GM12865 (cell line): ENCODE data around the gene SMIM33.
A peak's percentile ranks its signal among the peaks of the same experiment; 100 is the strongest.

Experiments
- DNase-seq: peaks from one replicate; pipeline ENCODE4 v3.0.0; 2010; ENCODE audit warnings: low read depth
- H3K4me3 ChIP-seq: 2 replicates; pipeline ENCODE4 v1.5.1; 2011; ENCODE audit warnings: mild to moderate bottlenecking, low read depth, low read length, control low read depth
- TF ChIP-seq, protein P1 (sequence below): IDR thresholded peaks from 2 replicates; pipeline ENCODE4 v1.5.1; 2011; ENCODE audit warnings: low read length, control low read depth, low read depth, inconsistent platforms; ENCODE audit not compliant: insufficient read depth; ENCODE audit errors: missing control alignments

Gene SMIM33

GRCh38 chr5:139451176-139451575 lies 19.6 kb upstream of the SMIM33 start:
- no peak for DNase-seq
- no peak overlapping the region for H3K4me3 ChIP-seq
- TF ChIP-seq, protein P1, sequence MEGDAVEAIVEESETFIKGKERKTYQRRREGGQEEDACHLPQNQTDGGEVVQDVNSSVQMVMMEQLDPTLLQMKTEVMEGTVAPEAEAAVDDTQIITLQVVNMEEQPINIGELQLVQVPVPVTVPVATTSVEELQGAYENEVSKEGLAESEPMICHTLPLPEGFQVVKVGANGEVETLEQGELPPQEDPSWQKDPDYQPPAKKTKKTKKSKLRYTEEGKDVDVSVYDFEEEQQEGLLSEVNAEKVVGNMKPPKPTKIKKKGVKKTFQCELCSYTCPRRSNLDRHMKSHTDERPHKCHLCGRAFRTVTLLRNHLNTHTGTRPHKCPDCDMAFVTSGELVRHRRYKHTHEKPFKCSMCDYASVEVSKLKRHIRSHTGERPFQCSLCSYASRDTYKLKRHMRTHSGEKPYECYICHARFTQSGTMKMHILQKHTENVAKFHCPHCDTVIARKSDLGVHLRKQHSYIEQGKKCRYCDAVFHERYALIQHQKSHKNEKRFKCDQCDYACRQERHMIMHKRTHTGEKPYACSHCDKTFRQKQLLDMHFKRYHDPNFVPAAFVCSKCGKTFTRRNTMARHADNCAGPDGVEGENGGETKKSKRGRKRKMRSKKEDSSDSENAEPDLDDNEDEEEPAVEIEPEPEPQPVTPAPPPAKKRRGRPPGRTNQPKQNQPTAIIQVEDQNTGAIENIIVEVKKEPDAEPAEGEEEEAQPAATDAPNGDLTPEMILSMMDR, result no peak

DNA sequence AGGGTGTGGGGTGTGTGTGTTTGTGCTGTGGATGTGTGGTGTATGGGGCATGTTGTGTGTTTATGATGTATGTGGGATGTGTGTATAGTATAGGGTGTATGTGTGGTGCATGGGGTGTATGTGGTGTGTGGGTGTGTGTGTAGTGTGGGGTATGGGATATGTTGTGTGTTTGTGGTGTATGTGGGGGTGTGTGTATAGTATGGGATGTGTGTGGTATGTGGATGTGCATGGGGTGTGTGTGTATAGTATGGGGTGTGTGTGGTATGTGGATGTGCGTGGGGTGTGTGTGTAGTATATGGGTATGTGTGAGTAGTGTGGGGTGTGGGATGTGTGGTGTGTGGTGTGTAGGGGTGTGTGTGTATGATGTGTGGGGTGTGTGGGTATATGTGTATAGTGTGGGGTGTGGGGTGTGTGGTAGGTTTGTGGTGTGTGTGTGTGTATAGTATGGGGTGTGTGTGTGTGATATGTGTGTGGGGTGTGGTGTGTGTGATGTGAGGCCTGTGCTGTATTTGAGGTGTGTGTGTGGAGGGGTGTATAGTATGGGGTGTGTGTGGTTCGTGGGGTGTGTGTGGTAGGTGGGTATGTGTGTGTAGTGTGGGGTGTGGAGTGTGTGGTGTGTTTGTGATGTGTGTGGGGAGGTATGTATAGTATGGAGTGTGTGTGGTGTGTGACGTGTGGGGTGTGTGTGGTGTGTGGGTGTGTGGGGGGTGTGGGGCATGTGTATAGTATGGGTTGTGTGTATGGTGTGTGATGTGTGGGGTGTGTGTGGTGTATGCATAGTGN lies 18.7 kb upstream of the SMIM33 start:
- DNase-seq, result no peak
- TF ChIP-seq, protein P1, result no peak
- no peak overlapping the region for H3K4me3 ChIP-seq

DNA sequence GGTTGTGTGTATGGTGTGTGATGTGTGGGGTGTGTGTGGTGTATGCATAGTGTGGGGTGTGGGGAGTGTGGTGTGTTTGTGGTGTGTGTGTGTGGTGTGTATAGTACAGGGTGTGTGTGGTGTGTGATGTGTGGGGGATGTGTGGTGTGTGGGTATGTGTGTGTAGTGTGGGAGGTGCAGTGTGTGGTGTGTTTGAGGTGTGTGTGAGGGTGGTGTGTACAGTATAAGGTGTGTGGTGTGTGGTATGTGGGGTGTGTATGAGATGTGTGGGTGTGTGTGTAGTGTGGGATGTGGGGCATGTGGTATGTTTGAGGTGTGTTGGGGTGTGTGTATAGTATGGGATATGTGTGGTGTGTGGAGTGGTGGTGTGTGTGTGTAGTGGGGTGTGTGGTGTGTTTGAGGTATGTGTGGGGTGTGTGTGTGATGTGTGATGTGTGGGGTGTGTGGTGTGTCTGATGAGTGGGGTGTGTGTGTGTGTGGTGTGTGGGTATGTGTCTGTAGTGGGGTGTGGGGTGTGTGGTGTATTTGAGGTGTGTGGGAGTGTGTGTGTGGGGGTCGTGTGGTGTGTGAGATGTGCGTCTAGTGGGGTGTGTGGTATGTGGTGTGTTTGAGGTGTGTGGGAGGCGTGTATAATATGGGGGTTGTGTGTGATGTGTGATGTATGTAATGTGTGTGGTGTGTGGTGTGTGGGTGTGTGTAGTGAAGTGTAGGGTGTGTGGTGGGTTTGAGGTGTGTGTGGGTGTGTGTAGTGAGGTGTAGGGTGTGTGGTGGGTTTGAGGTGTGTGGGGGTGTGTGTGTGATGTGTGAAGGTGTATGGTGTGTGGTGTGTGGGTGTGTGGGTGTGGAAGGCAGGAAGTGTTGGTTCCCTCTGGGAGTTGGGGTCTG lies 16.9 kb upstream of the SMIM33 start:
- TF ChIP-seq, protein P1, result no peak
- peak; percentile 42 for DNase-seq
- no peak overlapping the region for H3K4me3 ChIP-seq

DNA sequence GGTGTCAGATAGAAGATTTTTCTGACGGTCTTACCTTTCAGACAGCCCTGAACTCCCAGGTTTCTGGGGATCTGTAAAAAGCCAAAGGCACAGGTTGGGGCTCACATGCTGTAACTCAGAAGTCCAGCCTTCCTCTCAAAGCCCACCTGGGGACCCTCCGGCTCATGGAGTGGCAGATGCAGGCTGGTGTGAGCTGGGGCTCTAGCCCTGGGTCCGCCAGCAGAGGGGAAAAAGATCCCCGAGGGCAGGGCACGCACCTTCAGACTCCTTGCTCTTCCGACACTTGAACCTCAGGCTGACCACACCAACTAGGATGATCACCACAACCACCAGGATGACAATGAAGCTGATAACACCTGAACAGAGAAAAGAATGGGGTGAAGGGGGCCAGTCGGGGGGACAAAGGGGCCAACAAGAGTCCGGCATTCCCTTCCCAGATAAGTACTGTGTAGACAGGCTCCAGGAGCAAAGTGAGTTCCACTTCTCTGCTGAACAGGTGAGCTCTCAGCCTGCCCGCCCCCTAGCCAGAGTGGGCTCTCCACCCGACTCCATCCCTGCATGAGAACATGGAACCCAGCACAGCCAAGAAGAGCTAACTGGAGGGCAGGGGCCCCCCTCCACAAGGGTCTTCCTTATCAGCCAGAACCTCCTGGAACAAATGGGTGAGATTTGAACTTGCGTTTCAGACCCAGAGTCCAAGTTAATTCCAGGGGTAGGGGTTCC lies 16.1 kb upstream of the SMIM33 start:
- H3K4me3 ChIP-seq, result no peak overlapping the region
- no peak for DNase-seq
- TF ChIP-seq, protein P1, result no peak

GRCh38 chr5:139456776-139457175 lies 14.0 kb upstream of the SMIM33 start:
- H3K4me3 ChIP-seq, result no peak overlapping the region
- TF ChIP-seq, protein P1, result no peak
- DNase-seq, result no peak

DNA sequence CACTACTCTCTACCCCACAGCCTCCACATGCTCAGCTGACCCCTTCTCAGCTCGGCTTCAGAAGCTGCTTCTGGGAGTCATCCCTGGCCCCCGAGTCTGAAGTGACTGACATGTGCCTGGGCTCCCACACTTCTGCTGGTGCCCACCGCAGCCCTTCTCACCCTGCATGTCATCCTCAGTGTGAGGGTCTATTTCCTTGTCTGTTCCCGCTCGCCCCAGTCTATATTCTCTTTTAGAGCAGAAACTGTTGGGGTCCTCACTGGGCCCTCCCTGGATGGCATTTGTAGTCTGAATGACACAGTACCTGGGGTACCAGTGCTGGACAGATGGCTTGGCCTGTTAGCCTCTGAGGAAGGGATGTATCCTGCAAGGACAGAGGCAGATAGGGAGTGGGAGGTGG lies 13.6 kb upstream of the SMIM33 start:
- no peak overlapping the region for H3K4me3 ChIP-seq
- TF ChIP-seq, protein P1, result no peak
- no peak for DNase-seq
